Left lung (tissue), 10 donors: Measurements from ENCODE around the gene TFPI. TPM values are rescaled to one million over a fixed set of nuclear protein-coding genes. Genes with fewer than 3 reads are reported as not detected.

Experiments used
- ATAC-seq: fragments of 200-7000 bp; cut with Tn5 transposase; one replicate; pipeline ENCODE4 v1.9.1; 2020; ENCODE audit warnings: moderate library complexity
- DNase-seq, 4 donors: peaks; one replicate each; pipeline ENCODE4 v3.0.0-alpha.2; 2013 to 2020
- H3K27ac ChIP-seq, 2 donors: fragments of 200-600 bp; sonication (generic) in 1 of 2; one replicate each; pipeline versions ENCODE4 v1.5.0 to v1.8.0; 2020 to 2021
- H3K27me3 ChIP-seq, 2 donors: fragments of 200-600 bp; sonication (generic) in 1 of 2; one replicate each; pipeline versions ENCODE4 v1.5.0 to v1.8.0; 2020 to 2021
- H3K36me3 ChIP-seq, 2 donors: fragments of 200-600 bp; sonication (generic) in 1 of 2; one replicate each; pipeline versions ENCODE4 v1.5.0 to v1.8.0; 2020 to 2021
- H3K4me1 ChIP-seq, 2 donors: fragments of 200-600 bp; one replicate each; pipeline ENCODE4 v1.8.0; 2021
- H3K4me3 ChIP-seq, 2 donors: fragments of 200-600 bp; sonication (generic) in 1 of 2; one replicate each; pipeline versions ENCODE4 v1.5.0 to v1.8.0; 2020 to 2021; ENCODE audit warnings: mild to moderate bottlenecking in 1 of 2
- H3K9me3 ChIP-seq, 2 donors: fragments of 200-600 bp; sonication (generic) in 1 of 2; one replicate each; pipeline versions ENCODE4 v1.5.0 to v1.8.0; 2020 to 2021
- CTCF ChIP-seq, 2 donors: fragments of 200-600 bp; sonication (generic) in 1 of 2; IDR thresholded peaks; one replicate each; pipeline versions ENCODE4 v1.5.0 to v1.8.0; 2021; ENCODE audit warnings: antibody characterized with exemption in 2 of 2
- intact Hi-C, 2 donors: fragments of 100-400 bp; cut with DNase I; formaldehyde crosslinking; loops; one replicate each; pipeline versions ENCODE4 v1.11.2 to v1.14.2; 2022
- polyA plus RNA-seq, 6 donors: library from polyadenylated mRNA; unstranded; fragments of 120-200 nt; gene quantifications; one replicate each; pipeline ENCODE4 v1.2.1, GENCODE V29; 2013; ENCODE audit not compliant: insufficient read length in 6 of 6
- total RNA-seq, 2 donors: library from RNA; stranded (reverse); fragmentation: NEBNext Ultra II Directional; extraction: Animal tissue kit (Norgen Biotek cat#: 25700); gene quantifications; one replicate each; pipeline ENCODE4 v1.2.1, GENCODE V29; 2021
- donor health status: DM: no; HTN: yes; CAD: no.
- donor health status: DM: no; HTN: no; CAD: no.

The TFPI gene
- total and polyA plus RNA-seq, 8 donors: 132 to 300 (median 163) TPM

GRCh38 chr2:187554704-187555082 is 458 bp upstream of the TFPI start:
- intact Hi-C loops: no loop called here
- H3K36me3 ChIP-seq: no peaks in the 10 kb centered on the region
- H3K4me1 ChIP-seq: peaks cover 4 to 9% of the 10 kb centered on the region in 2 donors
- H3K4me3 ChIP-seq: peak overlapping the region; percentile 31 to 54
- no peaks in the 10 kb centered on the region for H3K27me3 ChIP-seq
- peak overlapping the region; percentile 83 to 86 for H3K27ac ChIP-seq
- no peaks in the 10 kb centered on the region for H3K9me3 ChIP-seq
- no peak for ATAC-seq
- no peak for DNase-seq
- TF ChIP-seq CTCF (IDR thresholded peaks at IDR 0.05): no peak

- H3K9me3 ChIP-seq: no peaks in the 10 kb centered on the region
- no peak for TF ChIP-seq CTCF (IDR thresholded peaks at IDR 0.05)
- no peaks in the 10 kb centered on the region for H3K36me3 ChIP-seq
- DNase-seq (no peak), ATAC-seq (peak; percentile 57)
- no peaks in the 10 kb centered on the region for H3K27me3 ChIP-seq
- intact Hi-C loops: no loop called here
- H3K27ac ChIP-seq: peak overlapping the region; percentile 83 to 86
- H3K4me1 ChIP-seq: peaks cover 18 to 22% of the 10 kb centered on the region in 2 donors
- H3K4me3 ChIP-seq: peak overlapping the region; percentile 31 to 54
Observed at GRCh38 chr2:187552828-187553681, 1.2 kb downstream of the TFPI start.

- DNase-seq (no peak), ATAC-seq (no peak)
- no peak for TF ChIP-seq CTCF (IDR thresholded peaks at IDR 0.05)
- H3K36me3 ChIP-seq: no peaks in the 10 kb centered on the region
- intact Hi-C loops: no loop called here
- peaks cover 18 to 29% of the 10 kb centered on the region in 2 donors for H3K4me1 ChIP-seq
- peak overlapping the region; percentile 31 to 54 for H3K4me3 ChIP-seq
- H3K27me3 ChIP-seq: no peaks in the 10 kb centered on the region
- H3K27ac ChIP-seq: peak overlapping the region; percentile 83 to 86
- no peaks in the 10 kb centered on the region for H3K9me3 ChIP-seq
Observed at GRCh38 chr2:187552381-187552780, 1.9 kb downstream of the TFPI start.

- no peaks in the 10 kb centered on the region for H3K27me3 ChIP-seq
- peak overlapping the region in 1 of 2 donors; percentile 54 for H3K4me3 ChIP-seq
- intact Hi-C loops: no loop called here
- H3K27ac ChIP-seq: peak overlapping the region; percentile 39 to 86
- no peak for TF ChIP-seq CTCF (IDR thresholded peaks at IDR 0.05)
- no peaks in the 10 kb centered on the region for H3K9me3 ChIP-seq
- peaks cover 31 to 44% of the 10 kb centered on the region in 2 donors for H3K4me1 ChIP-seq
- H3K36me3 ChIP-seq: no peaks in the 10 kb centered on the region
- peak; percentile 3 for ATAC-seq
- DNase-seq: no peak
Observed at GRCh38 chr2:187550857-187551256, 3.4 kb downstream of the TFPI start.

GRCh38 chr2:187549951-187550555 is 4.2 kb downstream of the TFPI start:
- ATAC-seq (peak; percentile 46), DNase-seq (no peak)
- Histone ChIP-seq H3K27me3 (no peaks in the 10 kb centered on the region), H3K4me3 (peak overlapping the region in 1 of 2 donors; percentile 54), H3K27ac (peak overlapping the region; percentile 39 to 86), H3K36me3 (no peaks in the 10 kb centered on the region), H3K4me1 (peaks cover 39 to 51% of the 10 kb centered on the region in 2 donors), H3K9me3 (no peaks in the 10 kb centered on the region)
- intact Hi-C loops: no loop called here
- TF ChIP-seq CTCF (IDR thresholded peaks at IDR 0.05): no peak
